AG04449 (cell line): ENCODE measurements around the gene CHCHD6.

Experiments
- CTCF ChIA-PET: fragments of 350-600 bp; formaldehyde crosslinking; extraction: SDS; loops from one replicate; lab custom pipeline; 2021; ENCODE audit warnings: antibody characterized with exemption; lab: Yijun Ruan, JAX
- POLR2A ChIA-PET: fragments of 400-600, 350-600 bp; formaldehyde crosslinking; extraction: SDS; loops from one replicate; lab custom pipeline; 2020; ENCODE audit warnings: antibody characterized with exemption, inconsistent platforms; lab: Yijun Ruan, JAX
- DNase-seq: peaks from one replicate; pipeline ENCODE4 v3.0.0-alpha.2; 2010; ENCODE audit warnings: low read depth, low spot score
- H3K4me3 ChIP-seq: 2 replicates; pipeline ENCODE4 v1.5.1; 2011; ENCODE audit warnings: low read depth, mild to moderate bottlenecking, control low read depth, low read length
- CTCF ChIP-seq: IDR thresholded peaks from one replicate; pipeline ENCODE4 v1.5.1; 2011; ENCODE audit warnings: mild to moderate bottlenecking, moderate library complexity, low read length, control low read depth, inconsistent platforms; ENCODE audit not compliant: insufficient read depth; ENCODE audit errors: missing control alignments

CHCHD6 gene

DNA sequence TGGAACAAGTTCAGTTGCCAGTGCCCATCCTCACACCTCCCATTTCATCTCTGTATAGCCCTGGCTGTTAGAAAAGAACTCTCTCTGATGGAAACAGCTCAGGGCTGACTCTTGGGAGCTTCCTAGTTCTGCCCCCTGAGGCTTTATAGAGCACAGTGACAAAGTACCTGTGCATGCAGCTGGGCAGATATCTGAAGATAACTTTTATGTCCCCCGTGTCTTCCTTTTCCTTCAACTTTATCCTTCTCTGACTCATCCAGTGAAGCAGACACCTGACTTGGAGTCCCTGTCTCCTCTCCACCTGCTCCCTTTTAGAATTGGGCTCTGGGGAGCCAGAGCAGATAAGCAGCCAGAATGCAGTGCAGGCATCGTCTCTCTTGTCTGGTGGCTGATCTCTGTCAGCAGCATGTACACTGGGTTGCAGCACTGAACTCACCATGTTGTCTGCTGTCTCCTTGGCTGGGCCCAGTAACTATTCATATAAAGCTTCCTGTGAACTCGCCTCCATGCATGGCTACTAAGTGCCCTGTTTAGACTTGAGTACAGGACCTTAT, 225.0 kb downstream of the CHCHD6 start:
- ChIA-PET POLR2A (no interaction called here), CTCF (interaction anchor here (1.7 kb wide), 1 partner anchor 11 kb away, joined by 4 read pairs; no protein-coding TSS in a partner anchor)
- no peak overlapping the region for H3K4me3 ChIP-seq
- no peak for DNase-seq
- TF ChIP-seq CTCF, result no peak

GRCh38 chr3:126930936-126931600, 227.0 kb downstream of the CHCHD6 start:
- POLR2A ChIA-PET, result no interaction called here
- DNase-seq, result no peak
- H3K4me3 ChIP-seq, result no peak overlapping the region
- CTCF ChIA-PET, result interaction anchor here (0.8 kb wide), 1 partner anchor 179 kb away, joined by 3 read pairs; no protein-coding TSS in a partner anchor
- TF ChIP-seq CTCF, result no peak

DNA sequence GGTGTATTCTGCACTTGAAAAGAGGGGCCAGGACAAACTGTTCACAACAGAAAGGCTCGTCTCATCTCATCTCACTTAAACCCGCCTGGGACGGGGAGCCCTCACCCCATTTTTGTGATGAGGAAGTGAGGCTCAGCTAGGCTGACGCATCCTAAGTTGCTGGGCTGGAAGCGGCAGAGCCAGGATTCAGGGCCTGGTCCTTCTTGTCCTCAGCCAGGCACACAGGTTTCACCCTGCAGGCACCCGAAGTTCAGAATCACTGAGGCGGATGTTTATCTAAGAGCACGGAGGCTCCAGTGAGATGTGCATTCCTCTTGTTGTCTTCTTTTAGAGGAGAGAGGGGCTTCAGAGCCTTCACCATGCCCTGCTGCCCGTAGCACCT, 227.8 kb downstream of the CHCHD6 start:
- POLR2A ChIA-PET, result no interaction called here
- H3K4me3 ChIP-seq, result no peak overlapping the region
- no peak for DNase-seq
- TF ChIP-seq CTCF, result no peak
- CTCF ChIA-PET, result interaction anchor here (0.8 kb wide), 1 partner anchor 180 kb away, joined by 3 read pairs; no protein-coding TSS in a partner anchor

- no peak for DNase-seq
- CTCF ChIA-PET, result interaction anchor here (0.8 kb wide), 1 partner anchor 181 kb away, joined by 3 read pairs; no protein-coding TSS in a partner anchor
- no peak overlapping the region for H3K4me3 ChIP-seq
- POLR2A ChIA-PET, result no interaction called here
- TF ChIP-seq CTCF, result no peak
Observed at GRCh38 chr3:126932188-126932931, 228.3 kb downstream of the CHCHD6 start.

- H3K4me3 ChIP-seq, result no peak overlapping the region
- ChIA-PET CTCF (interaction anchor here (1.4 kb wide), 1 partner anchor 254 kb away, joined by 5 read pairs; no protein-coding TSS in a partner anchor), POLR2A (no interaction called here)
- TF ChIP-seq CTCF, result no peak
- no peak for DNase-seq
Observed at GRCh38 chr3:126934031-126934531, 230.0 kb downstream of the CHCHD6 start.
